ENCODE results near the gene GJC1.

The GJC1 gene

DNA sequence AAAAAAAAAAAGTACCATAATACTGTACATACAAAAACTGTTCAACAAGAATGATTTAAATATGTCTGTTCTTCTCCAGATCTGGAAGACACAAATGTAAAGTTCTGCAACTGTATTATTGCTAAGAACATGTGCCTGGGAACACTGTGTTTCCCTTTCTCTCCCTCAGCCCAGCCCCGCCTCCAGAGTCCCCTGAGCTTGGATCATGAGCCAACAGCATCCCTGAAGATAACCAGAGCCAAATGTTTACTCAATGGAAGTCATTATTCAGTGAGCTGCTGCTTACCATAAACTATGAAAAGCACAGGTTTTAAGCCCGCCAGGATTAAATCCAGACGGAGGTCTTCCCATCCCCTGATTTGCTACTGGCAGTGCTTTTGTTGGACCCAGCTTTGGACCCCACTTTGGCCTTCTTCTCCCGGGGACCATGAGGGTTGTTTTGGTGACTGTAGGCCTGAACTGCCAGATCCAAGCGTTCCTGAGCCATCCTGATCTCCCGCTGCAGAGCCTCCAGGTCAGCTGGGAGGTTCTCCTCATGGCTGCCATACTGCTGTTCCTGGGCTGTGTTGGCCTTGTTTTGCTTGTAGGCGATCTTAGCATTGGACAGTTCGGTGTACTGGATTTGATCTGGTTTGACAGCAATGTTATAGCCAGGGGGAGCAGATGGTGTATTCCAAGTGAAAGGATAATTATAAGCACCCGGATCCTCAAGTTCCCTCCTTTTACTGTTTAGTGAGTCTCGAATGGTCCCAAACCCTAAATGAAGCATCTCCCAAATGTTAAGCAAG is 25.6 kb downstream of the GJC1 start:
- H3K4me1 ChIP-seq (ENCODE audit: control insufficient read depth, insufficient read depth, low read length): no peaks in the 10 kb centered on the region
- DNase-seq (ENCODE audit: low read depth, low spot score): no peak
- H3K9me3 ChIP-seq (ENCODE audit: control insufficient read depth, insufficient read depth, low read length): no peaks in the 10 kb centered on the region
- H3K4me3 ChIP-seq (ENCODE audit: low read length): no peak overlapping the region
- no peak overlapping the region for H3K27ac ChIP-seq (ENCODE audit: low read length)
- WGBS (ENCODE audit: insufficient coverage, insufficient read length): no CpG with 5 or more reads among the region's 10 CpGs
- H3K36me3 ChIP-seq (ENCODE audit: control insufficient read depth, insufficient read depth, low read length): peaks cover 13% of the 10 kb centered on the region
- H3K27me3 ChIP-seq (ENCODE audit: control insufficient read depth, insufficient read depth, low read length): 0 out of 2 replicates have a peak, but pooled peaks cover 1% of the 10 kb centered on the region

DNA sequence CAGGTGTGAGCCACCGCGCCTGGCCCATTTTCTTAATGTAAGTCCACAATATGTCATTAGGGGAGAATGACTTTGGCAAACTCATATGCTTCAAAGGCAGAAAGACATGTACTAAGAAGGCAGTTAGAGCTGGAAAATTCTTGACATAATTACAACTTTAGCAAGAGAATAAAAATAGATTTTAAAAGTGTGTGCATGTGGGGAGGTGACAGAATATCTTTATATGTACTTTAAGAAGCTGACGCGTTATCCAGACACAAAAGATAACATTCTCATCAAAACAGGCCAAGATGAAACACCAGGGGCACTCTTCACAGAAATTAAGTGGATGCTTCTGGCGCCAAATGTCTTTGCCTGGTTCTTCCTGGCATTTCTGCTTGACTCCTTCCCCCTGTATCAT is 28.2 kb downstream of the GJC1 start:
- H3K36me3 ChIP-seq (ENCODE audit: control insufficient read depth, insufficient read depth, low read length): peaks cover 13% of the 10 kb centered on the region

DNA sequence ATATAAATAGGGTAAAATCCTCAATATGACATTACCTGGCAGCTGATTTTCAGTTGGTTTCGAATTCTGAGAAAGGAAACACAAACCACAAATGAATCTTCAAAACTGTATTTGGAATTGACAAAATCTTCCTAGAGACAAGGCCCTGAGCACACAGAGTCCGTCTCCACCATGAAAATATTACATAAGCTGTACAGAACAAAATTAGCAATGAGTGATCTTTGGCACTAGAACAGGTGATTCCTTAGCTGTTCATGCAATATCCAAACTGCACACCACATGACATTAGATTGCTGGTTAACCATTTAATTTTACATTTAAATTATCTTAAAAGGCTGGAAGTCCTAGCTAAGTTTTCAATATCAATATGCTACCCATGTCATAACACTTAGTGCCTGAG is 31.7 kb downstream of the GJC1 start:
- WGBS (ENCODE audit: insufficient coverage, insufficient read length): no CpG with 5 or more reads among the region's 2 CpGs
- Histone ChIP-seq H3K4me1 (ENCODE audit: control insufficient read depth, insufficient read depth, low read length) (0 out of 2 replicates have a peak, but pooled peaks cover 3% of the 10 kb centered on the region), H3K36me3 (ENCODE audit: control insufficient read depth, insufficient read depth, low read length) (no peaks in the 10 kb centered on the region; the same call in 1 of the 2 replicates)

More for the DNA sequence above, 28.2 kb downstream of the GJC1 start:
- no peaks in the 10 kb centered on the region for H3K4me1 ChIP-seq (ENCODE audit: control insufficient read depth, insufficient read depth, low read length)
- no peaks in the 10 kb centered on the region for H3K9me3 ChIP-seq (ENCODE audit: control insufficient read depth, insufficient read depth, low read length)
- WGBS (ENCODE audit: insufficient coverage, insufficient read length): no CpG with 5 or more reads among the region's 5 CpGs
- H3K27me3 ChIP-seq (ENCODE audit: control insufficient read depth, insufficient read depth, low read length): 0 out of 2 replicates have a peak, but pooled peaks cover 1% of the 10 kb centered on the region
- DNase-seq (ENCODE audit: low read depth, low spot score): no peak
- no peak overlapping the region for H3K27ac ChIP-seq (ENCODE audit: low read length)
- no peak overlapping the region for H3K4me3 ChIP-seq (ENCODE audit: low read length)

DNA sequence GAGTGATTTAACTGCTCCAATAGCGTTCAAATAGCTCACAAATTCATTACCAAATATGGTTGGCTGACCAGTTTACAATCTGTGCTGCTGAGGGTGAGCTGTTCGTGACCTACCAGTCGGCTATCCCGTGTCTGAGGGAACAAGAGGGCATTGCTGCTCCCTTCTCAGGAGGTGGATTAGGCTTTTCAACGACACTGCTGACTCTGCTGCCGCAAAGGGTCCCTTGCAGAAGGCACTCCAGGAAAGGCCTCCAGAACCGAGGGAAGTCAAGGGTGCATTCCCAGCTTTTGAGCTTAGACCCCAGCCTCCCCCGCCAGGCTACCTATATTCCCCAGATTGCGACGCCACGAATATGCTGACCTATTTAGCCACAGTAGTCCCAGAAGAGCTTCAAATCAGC is 32.3 kb downstream of the GJC1 start:
- 0 out of 2 replicates have a peak, but pooled peaks cover 1% of the 10 kb centered on the region for H3K27me3 ChIP-seq (ENCODE audit: control insufficient read depth, insufficient read depth, low read length)
- 0 out of 2 replicates have a peak, but pooled peaks cover 3% of the 10 kb centered on the region for H3K4me1 ChIP-seq (ENCODE audit: control insufficient read depth, insufficient read depth, low read length)
- H3K4me3 ChIP-seq (ENCODE audit: low read length): no peak overlapping the region
- H3K9me3 ChIP-seq (ENCODE audit: control insufficient read depth, insufficient read depth, low read length): no peaks in the 10 kb centered on the region
- H3K36me3 ChIP-seq (ENCODE audit: control insufficient read depth, insufficient read depth, low read length): no peaks in the 10 kb centered on the region; the same call in 1 of the 2 replicates
- WGBS (ENCODE audit: insufficient coverage, insufficient read length): no CpG with 5 or more reads among the region's 11 CpGs
- no peak overlapping the region for H3K27ac ChIP-seq (ENCODE audit: low read length)
- no peak for DNase-seq (ENCODE audit: low read depth, low spot score)

More for the DNA sequence above, 31.7 kb downstream of the GJC1 start:
- Histone ChIP-seq H3K27ac (ENCODE audit: low read length) (no peak overlapping the region), H3K27me3 (ENCODE audit: control insufficient read depth, insufficient read depth, low read length) (0 out of 2 replicates have a peak, but pooled peaks cover 1% of the 10 kb centered on the region), H3K9me3 (ENCODE audit: control insufficient read depth, insufficient read depth, low read length) (no peaks in the 10 kb centered on the region), H3K4me3 (ENCODE audit: low read length) (no peak overlapping the region)
- DNase-seq (ENCODE audit: low read depth, low spot score): no peak

DNA sequence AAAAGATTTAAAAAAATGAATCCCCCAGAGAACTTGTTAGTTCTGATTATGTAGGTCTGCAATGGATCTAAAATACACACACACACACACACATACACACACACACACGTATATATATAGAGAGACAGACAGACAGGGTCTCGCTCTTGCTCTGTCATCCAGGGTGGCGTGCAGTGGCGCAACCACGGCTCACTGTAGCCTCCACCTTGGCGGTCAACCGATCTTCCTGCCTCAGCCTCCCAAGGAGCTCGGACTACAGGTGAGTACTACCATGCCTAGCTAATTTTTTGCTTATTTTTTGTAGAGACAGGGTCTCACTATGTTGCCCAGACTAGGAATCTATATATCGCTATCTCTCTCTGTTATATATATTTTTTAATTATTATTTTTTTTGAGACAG is 33.4 kb downstream of the GJC1 start:
- H3K4me3 ChIP-seq (ENCODE audit: low read length): no peak overlapping the region
- H3K27ac ChIP-seq (ENCODE audit: low read length): no peak overlapping the region
- no CpG with 5 or more reads among the region's 9 CpGs for WGBS (ENCODE audit: insufficient coverage, insufficient read length)
- 0 out of 2 replicates have a peak, but pooled peaks cover 3% of the 10 kb centered on the region for H3K4me1 ChIP-seq (ENCODE audit: control insufficient read depth, insufficient read depth, low read length)
- H3K27me3 ChIP-seq (ENCODE audit: control insufficient read depth, insufficient read depth, low read length): 0 out of 2 replicates have a peak, but pooled peaks cover 1% of the 10 kb centered on the region
- DNase-seq (ENCODE audit: low read depth, low spot score): no peak
- H3K36me3 ChIP-seq (ENCODE audit: control insufficient read depth, insufficient read depth, low read length): no peaks in the 10 kb centered on the region; the same call in 1 of the 2 replicates
- no peaks in the 10 kb centered on the region for H3K9me3 ChIP-seq (ENCODE audit: control insufficient read depth, insufficient read depth, low read length)

DNA sequence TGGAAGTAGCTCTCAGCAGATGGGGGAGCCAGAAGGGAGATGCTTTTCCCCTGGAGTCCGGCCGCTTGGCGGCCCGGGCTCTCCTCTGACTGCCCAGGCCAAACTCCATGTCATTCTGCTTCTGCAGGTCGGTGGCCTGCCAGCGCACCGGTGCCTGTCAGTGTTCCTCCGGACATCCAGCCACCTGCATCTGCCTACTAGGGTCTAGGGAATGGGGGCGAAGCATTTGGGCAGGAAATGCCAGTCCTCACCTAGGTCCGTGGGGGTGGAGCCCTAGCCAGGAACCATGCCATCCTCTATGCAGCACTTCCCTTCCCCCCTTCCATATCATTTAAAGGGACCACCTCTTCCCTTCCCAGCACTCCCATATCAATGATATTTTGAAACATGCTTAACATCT is 34.2 kb downstream of the GJC1 start:
- Histone ChIP-seq H3K4me3 (ENCODE audit: low read length) (no peak overlapping the region), H3K27me3 (ENCODE audit: control insufficient read depth, insufficient read depth, low read length) (0 out of 2 replicates have a peak, but pooled peaks cover 1% of the 10 kb centered on the region), H3K36me3 (ENCODE audit: control insufficient read depth, insufficient read depth, low read length) (no peaks in the 10 kb centered on the region; the same call in 1 of the 2 replicates), H3K4me1 (ENCODE audit: control insufficient read depth, insufficient read depth, low read length) (0 out of 2 replicates have a peak, but pooled peaks cover 3% of the 10 kb centered on the region), H3K27ac (ENCODE audit: low read length) (no peak overlapping the region), H3K9me3 (ENCODE audit: control insufficient read depth, insufficient read depth, low read length) (no peaks in the 10 kb centered on the region)
- no peak for DNase-seq (ENCODE audit: low read depth, low spot score)
- no CpG with 5 or more reads among the region's 10 CpGs for WGBS (ENCODE audit: insufficient coverage, insufficient read length)

DNA sequence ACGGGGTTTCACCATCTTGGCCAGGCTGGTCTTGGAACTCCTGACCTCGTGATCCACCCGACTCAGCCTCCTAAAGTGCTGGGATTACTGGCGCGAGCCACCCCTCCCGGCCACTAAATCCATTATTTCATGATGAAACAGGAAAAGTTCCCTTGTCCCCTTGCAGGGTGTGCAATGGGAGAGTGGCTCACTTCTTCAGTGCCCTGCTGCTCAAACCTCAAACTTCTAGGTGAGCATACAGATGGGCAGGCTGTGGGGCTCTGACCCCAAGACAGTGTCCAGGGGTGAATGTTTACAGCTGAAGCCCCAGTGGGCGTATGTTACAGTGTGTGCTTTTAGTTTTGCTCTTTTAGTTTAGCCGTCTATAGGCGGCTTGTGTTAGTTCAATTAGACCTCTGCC is 34.7 kb downstream of the GJC1 start:
- WGBS (ENCODE audit: insufficient coverage, insufficient read length): no CpG with 5 or more reads among the region's 9 CpGs
- Histone ChIP-seq H3K9me3 (ENCODE audit: control insufficient read depth, insufficient read depth, low read length) (no peaks in the 10 kb centered on the region), H3K27ac (ENCODE audit: low read length) (no peak overlapping the region), H3K36me3 (ENCODE audit: control insufficient read depth, insufficient read depth, low read length) (no peaks in the 10 kb centered on the region; the same call in 1 of the 2 replicates), H3K27me3 (ENCODE audit: control insufficient read depth, insufficient read depth, low read length) (0 out of 2 replicates have a peak, but pooled peaks cover 1% of the 10 kb centered on the region), H3K4me3 (ENCODE audit: low read length) (no peak overlapping the region), H3K4me1 (ENCODE audit: control insufficient read depth, insufficient read depth, low read length) (0 out of 2 replicates have a peak, but pooled peaks cover 3% of the 10 kb centered on the region)
- DNase-seq (ENCODE audit: low read depth, low spot score): no peak

DNA sequence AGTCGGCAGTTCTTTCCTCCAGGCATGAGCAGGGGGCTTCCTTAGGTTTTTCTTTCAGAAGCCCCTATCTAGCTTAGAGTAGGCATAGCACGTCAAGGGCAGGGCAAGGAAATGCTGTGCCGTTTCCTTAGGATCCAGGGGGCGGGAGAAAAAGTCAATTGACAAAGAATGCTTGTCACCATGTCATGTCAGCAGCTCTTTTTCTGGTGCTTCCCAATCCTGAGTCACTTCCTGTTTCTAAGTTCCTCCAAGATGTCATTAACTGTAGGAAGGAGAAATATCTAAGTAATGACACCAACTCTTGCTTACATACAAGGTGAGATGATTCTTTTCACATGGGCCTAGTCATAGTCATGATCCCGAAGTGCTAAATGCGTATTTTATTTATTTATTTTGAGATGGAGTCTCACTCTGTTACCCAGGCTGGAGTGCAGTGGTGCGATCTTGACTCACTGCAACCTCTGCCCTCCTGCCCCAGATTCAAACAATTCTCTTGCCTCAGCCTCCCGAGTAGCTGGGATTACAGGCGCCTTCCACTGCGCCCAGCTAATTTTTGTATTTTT is 35.2 kb downstream of the GJC1 start:
- no CpG with 5 or more reads among the region's 10 CpGs for WGBS (ENCODE audit: insufficient coverage, insufficient read length)
- no peaks in the 10 kb centered on the region; the same call in 1 of the 2 replicates for H3K36me3 ChIP-seq (ENCODE audit: control insufficient read depth, insufficient read depth, low read length)
- no peak overlapping the region for H3K27ac ChIP-seq (ENCODE audit: low read length)
- no peak overlapping the region for H3K4me3 ChIP-seq (ENCODE audit: low read length)
- H3K9me3 ChIP-seq (ENCODE audit: control insufficient read depth, insufficient read depth, low read length): no peaks in the 10 kb centered on the region
- 0 out of 2 replicates have a peak, but pooled peaks cover 3% of the 10 kb centered on the region for H3K4me1 ChIP-seq (ENCODE audit: control insufficient read depth, insufficient read depth, low read length)
- no peak for DNase-seq (ENCODE audit: low read depth, low spot score)
- H3K27me3 ChIP-seq (ENCODE audit: control insufficient read depth, insufficient read depth, low read length): 0 out of 2 replicates have a peak, but pooled peaks cover 1% of the 10 kb centered on the region

DNA sequence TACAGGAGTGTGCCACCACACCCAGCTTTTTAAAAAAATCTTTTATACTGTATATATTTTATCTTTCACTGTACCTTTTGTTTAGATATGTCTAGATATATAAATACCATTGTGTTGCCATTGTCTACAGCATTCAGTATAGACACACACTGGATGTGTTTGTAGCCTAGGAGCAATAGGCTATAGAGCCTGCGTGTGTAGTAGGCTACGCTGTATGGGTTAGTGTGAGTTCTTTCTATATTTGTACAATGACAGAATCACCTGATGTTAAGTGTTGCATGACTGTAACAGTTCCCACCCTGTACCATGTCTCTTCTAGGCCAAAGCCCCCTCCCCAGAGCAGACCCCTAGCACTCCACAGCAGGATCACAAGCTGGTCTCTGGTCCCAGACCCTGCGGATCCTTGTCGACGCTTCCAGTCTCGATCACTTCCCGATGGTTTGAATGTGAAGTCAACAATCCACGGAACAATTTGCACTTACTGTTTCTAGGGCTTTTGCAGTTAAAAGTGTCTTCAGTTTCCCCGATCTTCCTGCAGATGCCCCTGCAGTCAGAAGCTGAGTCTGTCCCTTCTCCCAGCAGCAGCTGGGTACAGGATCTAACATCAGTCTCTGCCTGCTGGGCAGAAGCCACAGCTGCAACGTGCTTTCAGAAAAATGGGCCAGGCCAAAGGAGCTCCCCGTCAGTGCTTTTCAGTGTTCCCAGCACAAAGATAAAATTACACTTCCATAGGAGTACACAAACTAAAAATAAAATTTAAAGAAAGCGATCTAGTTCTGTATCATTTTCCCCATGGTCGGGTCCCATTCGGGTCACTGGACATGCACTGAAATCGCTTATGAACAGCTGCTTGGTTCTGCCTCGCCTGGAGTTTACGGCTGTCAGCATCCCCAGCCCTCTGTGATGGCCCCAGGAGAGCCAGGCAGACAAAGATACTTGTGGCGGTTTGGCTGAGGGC is 35.9 kb downstream of the GJC1 start:
- H3K4me1 ChIP-seq (ENCODE audit: control insufficient read depth, insufficient read depth, low read length): 0 out of 2 replicates have a peak, but pooled peaks cover 3% of the 10 kb centered on the region
- no peak overlapping the region for H3K4me3 ChIP-seq (ENCODE audit: low read length)
- H3K27me3 ChIP-seq (ENCODE audit: control insufficient read depth, insufficient read depth, low read length): no peaks in the 10 kb centered on the region
- H3K9me3 ChIP-seq (ENCODE audit: control insufficient read depth, insufficient read depth, low read length): no peaks in the 10 kb centered on the region
- DNase-seq (ENCODE audit: low read depth, low spot score): no peak
- H3K27ac ChIP-seq (ENCODE audit: low read length): no peak overlapping the region
- WGBS (ENCODE audit: insufficient coverage, insufficient read length): no CpG with 5 or more reads among the region's 18 CpGs
- H3K36me3 ChIP-seq (ENCODE audit: control insufficient read depth, insufficient read depth, low read length): no peaks in the 10 kb centered on the region

Data from iPS DF 6.9 (cell line).